HT-29 (cell line): ENCODE measurements around the gene SMLR1. TPM values are rescaled to one million over a fixed set of nuclear protein-coding genes. Genes with fewer than 3 reads are reported as not detected.

ENCODE experiments used
- DNase-seq: peaks from one replicate; pipeline ENCODE4 v3.0.0-alpha.2; 2015; ENCODE audit warnings: low spot score
- total RNA-seq: library from RNA; depleted of rRNA; stranded (reverse); fragments of >200 nt; shearing (Covaris generic); gene quantifications from 2 replicates; pipeline ENCODE4 v1.2.3, GENCODE V29; 2014

SMLR1 gene
- total RNA-seq, 1 experiment from 2014 or later: not detected

DNA sequence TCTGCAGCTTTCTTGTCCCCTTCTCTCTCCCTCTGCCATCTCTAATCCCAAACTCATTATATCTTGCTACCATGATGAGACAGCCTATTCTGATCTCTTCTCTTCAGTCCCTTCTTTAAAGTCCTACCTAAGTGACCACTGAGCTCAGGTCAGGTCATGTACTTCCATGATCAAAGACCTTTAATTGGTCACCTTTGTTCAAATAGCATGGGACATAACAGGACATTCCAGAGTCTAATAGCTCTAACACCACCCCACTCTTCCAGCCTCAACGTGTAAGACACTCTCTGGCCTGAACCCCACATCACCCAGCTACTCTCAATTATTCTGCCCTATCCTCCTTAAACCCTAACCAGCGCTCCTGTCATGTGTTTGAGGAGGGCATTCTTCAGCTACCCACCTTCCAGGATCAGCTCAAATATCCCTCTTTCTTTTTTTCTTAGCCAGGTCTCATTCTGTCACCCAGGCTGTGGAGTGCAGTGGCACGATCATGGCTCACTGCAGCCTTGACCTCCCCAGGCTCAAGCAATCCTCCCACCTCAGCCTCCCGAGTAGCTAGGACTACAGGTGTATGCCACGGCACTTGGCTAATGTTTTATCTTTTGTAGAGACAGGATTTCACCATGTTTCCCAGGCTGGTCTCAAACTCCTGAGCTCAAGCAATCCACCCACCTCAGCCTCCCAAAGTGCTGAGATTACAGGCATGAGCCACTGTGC, 2.1 kb upstream of the SMLR1 start:
- DNase-seq: no peak

DNA sequence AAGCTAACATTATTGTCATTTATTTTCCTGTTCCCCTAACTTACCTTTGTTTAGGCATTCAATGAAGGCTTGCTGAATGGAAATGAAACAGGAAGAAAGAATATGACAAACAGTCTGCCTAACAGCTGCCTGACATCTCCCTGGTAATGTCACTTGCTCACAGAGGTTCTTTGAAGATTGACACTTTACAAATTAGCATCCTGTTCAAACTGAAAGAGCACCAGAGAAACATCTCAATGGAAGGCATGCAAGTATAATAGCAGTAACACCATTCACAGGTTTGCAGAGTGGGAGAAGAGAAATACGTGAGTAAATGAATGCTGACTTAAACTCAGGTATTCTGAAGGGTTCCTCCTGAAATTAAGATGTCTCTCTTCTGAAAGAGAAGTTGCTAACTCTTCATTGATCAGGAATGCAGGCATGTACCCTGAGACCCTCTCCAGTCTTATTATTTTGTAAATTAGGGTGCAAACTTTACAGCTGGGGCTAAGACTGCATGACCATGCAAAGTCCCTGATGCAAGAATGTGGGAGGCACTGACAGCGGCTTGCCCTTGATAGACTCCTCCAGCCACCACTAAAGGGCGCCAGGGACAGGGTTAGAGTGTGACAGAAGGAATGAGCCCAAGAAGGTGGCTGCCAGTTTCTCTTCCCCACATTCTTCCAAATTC, 1.3 kb upstream of the SMLR1 start:
- no peak for DNase-seq

DNA sequence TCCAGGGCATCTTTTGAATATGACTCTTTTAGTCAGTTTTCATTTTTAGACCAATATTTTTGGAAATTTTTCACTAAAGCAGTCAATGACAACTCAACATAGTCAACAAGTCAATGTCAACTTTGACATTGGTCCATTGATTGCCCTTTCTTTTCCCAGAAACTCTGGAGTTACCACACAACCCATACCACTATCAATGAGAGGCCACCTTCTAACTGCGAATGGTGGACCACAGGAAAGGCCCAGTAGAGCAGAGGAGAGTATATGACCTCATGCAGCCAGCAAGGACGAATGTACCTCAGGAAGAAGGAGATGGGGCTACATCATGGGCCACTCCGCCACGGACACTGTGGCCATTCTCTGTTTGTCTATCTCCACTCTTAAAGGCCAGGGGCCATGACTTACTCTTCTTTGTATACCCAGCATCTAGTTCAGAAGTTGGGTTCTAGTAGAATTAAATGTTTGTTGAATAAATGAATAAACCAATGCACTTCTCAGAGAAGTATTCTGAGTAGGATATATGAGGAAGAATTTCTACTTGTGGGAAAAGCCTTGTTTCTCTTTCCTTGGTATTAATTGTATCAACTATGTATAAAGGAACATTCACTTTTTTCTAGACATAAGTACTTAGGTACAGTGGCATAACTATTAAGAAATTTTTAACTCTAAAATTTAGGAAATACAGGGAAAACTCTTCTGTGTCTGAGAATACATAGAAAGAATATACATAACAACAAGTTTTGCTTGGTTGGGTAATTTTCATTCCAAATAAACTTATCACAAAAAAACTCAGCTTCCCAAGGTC, 562 bp upstream of the SMLR1 start:
- DNase-seq: no peak

DNA sequence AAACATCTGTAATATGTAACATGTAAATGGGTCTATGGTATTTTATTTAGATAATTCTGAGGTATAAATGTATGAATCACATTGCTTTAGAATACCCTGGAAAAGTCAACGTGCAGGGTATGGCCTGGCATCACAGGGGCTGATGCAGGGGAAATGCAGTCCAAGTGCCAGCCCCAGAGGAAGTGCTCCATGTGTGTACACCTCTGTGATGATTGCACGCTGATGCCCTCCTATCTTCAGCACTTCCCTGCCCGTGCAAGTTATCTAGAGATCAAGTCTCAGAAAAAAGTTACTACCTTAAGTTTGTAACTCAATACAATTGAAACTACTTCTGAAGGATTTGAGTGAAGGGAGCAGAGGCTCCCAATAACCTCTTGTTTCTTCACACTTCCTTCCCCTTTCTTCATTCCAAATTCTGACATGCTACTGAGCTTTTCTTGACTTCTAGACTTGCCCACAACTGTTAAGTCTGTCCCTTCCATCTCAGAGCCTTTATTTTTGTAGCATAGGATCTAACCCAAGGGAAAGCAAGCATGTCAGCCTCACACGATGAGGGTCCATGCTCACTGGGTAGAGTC, 2.2 kb downstream of the SMLR1 start:
- DNase-seq: no peak

DNA sequence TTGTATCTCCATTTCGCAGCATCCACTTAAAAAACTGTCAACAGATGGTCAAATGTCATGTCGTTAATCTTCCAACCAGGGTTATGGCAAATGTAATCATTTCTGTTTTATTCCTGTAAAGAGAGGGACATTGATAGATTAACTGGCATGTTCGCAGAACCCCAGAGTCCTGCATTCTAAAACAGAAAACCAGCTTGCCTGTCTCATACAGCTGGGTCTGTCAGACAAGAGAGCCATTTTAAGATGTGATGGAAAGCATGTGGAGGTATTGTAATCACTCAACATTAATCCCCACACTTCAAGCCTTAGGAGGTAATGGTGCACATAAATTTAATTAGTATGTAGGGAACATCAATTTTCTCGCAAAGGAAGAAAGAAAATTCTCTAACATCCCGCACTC, 4.4 kb downstream of the SMLR1 start:
- DNase-seq: no peak

DNA sequence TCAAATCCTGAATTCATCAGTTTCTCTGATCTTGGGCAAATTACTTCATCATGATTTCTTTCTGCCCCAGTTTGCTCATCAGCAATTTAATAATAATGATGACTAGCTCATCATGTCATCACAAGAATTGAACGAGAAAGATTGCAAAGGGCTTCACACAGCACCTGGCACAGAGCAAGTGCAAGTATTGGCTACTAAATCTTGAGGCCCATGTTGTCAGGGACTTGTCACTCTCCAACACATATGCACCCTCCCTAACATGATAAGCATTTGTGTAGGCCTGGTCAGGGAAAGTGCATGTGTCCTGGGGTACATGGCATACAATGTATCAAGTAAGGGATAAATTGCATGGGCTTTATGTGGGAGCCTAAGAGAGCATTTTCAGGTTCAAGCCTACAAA, 6.4 kb downstream of the SMLR1 start:
- no peak for DNase-seq

DNA sequence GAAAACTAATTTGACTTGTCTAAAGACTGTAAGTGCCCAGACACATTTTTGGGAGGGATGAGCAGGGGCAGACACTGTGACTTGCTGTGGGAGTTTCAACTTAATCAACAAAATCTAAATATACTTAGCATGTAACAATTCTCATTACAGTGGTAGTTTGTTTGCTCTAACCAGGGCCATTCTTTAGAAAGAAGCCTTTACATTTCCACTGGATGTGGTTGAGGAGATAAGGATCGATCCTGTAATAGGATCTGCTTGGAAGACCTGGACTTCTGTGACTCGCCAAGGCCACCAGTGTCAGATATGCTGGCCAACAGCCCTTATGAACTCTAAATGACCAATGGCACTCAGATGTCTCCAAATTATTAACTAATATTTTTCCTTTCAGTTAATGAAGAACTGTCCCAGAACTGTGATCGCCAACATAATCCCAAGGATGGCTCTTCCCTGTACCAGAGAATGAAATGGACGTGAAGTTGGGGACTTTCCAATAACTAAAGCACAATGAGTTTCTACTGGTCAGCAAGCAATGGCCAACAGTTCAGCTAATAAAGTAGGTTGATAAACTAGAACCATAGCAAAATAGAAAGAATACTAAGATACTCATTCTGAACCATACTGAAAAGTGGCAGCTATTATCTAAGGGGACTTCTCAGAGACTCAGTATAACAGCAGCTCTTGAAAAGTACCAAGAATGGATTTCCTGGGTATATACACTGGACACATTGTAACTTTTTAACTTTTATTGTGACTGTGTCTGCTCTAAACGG, 7.5 kb downstream of the SMLR1 start:
- DNase-seq: no peak

DNA sequence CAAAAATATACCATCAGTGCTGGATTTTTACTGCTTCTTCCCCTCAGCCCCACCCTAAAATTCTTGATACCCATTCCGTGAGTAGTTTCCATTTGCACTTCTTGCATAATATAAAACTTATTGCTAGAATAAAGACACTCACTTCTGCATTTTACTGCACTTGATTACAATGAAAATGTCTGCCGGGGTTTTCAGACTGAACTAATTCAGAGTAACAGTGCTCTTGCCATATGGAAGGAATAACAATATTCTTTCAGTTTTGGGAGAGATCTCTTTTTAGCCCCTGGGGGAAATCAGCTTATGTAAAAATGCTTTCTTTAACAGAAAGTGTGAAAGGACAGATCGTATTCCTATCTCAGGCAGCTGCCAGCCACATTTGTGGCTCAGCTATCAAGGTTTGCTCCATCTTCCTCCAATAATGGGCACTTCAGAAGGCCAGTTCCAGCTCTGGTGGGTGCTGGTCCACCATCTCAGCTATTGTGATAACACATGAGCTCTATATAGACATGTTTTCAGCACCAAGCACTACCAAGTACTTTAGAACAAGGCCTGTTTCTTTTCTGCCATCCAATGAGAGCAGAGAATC, 8.9 kb downstream of the SMLR1 start:
- no peak for DNase-seq

DNA sequence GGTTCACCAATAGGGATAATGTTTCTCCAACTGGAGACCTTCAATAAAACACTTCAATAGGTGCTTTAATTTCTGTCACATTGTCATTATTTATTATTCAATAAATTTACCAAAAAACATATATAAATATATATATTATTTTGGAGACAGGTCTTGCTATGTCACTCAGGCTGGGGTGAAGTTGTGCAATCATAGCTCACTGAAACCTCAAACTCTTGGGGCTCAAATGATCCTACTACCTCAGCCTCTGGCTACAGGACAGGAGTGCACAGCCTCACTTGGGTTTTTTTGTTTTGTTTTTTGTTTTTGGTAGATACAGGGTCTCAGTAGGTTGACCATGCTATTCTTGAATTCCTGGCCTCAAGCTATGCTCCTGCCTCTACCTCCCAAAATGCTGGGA, 9.9 kb downstream of the SMLR1 start:
- no peak for DNase-seq

DNA sequence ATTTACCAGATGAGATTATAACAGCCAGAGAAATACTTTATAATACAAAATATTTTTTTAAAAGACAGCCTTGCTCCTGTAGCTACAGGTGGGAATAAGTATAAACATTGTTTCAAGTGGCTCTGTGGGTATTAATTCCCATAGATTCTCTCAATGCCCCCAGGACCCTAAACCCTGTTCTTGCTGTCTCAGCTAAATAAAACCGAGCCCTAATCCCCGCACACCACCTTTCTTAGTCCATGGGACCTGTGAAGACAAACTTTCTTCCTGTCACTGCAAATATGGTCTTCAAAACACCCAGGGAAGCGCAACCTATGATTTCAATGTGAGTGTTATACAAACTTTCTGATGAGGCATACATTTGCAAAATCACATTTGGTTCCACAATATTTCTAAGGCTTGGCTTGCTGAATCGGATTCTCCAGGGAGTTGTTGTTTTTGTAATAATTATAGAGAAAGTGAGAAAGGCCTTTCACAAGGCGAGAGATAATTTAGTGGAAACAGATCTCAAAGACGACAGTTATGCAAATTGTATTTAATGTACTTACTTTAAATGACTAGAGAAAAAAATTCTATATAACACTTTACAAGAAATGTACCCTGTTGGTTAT, 11.1 kb downstream of the SMLR1 start:
- no peak for DNase-seq

DNA sequence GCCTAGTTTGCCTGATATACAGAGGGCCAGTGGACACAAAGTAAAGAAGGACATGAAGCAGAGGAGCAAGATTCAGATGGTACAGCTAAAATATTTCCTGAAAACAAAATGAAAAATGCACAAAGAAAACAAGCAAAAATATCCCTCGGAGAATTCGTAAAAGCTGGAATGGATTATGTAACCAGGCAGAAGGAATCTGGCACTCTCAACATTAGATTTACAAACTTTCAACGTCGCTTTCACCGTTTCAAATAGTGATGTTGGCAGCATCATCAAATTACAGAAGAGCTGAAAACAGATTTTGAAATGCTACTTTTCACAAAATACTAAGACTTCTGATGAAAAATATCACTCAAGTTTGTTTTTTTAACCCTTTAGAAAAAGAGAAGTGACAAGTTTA, 11.7 kb downstream of the SMLR1 start:
- DNase-seq: no peak

DNA sequence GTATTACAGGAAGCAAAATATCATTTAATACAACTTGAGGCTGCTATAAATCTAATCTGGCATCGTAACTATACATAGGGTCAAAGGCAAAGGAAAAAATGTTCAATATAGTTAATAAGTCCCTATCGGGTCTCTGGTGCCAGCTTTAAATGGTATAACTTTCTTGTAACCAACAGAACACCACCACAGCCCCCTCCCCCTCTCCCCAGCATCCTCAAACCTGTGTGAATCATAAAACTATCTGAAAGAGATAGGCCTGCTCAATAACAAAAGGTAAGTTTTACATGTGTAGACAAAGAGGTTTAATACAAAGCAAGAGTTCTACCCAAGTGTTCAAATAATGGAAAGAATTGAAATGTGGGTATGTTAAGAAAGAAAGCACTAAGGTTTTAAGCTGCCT, 12.2 kb downstream of the SMLR1 start:
- DNase-seq: no peak

DNA sequence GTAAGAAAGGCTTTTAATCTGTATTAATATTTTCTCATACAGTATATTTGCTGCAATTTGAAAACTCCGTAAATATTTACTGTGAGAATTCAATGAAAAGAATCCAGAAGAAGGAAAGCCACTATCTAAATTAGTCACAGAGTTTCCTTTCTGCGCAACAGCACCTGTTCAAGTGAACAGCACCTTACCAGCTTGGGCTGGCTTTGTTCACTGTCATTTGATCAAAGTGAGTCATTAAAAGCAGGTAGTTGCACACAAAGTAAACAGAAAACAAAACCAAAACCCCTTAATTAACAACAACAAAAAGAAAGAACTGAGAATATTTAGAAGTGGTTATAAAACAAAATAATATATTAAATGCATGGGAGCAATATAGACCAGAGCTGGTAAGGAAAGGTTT, 12.8 kb downstream of the SMLR1 start:
- DNase-seq: no peak

DNA sequence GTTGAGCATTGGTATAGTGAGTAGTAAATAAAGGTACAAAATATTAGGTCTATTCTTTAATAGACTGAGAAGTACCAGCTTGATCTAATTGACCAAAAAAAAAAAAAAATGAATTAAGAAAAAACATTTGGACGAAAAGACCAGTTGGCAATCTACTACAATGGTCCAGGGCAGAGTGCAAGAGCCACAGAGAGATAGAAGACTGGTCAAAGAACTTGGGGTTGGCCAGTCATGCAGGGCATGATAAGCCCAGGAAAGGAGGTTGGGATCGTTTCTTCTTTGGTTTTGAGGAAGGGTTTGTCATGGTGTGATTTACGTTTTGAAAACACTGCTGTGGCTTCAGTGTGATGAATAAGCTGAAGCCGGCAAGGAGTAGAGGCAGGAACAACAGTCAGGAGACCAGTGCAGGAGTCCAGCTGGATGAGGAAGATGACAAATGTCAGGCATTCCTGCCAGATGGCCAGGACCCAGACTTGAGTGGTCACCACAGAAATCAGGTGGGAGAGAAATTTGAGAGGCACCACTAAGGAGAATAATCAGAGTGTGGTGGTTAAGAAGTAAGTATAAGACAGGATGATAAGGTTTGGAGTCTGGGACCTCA, 14.0 kb downstream of the SMLR1 start:
- DNase-seq: no peak

DNA sequence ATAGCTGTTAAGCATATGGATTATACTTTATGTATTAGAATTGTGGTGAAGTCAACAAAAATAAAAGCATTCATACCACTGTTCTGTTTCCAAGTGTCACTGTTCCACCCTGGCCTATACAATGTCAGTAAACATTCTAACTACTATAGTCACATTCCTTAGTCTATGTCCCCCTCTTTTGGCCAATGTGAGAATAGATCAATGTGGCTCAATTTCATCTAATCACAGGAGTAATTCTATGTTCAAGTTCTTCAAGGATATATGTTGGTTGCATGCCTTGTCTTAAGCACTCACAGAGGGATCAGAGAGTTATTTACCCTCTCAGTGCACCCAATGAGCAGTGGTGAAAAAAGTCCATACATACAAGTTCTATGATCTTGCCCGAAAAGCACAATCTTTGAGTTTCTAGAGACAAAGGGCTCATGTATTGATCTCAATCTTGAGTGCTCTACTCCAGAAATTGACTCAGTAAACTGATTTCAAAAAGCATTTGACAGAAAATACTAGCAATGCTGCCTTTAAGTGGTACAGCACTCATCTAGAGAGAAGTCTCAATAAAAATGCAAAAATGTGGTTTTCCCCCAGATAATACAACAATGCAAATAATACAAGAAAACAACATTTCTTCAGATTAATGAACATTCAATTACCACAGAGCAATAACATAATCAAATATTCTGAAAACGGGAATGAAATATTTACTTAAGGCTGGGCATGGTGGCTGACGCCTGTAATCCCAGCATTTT, 16.5 kb downstream of the SMLR1 start:
- peak; percentile 79 for DNase-seq

DNA sequence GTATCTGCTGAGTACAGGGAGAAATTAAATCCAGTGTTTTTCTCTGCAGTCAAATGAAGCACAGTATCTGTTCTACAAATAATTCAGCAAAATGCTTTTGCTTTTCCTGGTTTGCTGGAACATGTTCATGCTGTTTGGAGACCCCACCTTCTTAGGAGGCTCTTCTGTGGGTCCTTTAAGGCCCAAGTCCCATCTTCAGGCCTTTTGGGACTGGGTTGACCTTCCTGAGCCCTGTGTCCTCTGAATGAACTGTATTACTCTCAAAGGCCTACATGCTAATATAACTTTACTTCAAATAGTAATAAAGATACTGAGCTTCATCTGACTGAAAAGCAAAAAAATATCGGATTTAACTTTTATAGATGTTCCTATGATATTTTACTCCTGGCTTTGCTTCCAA, 19.3 kb downstream of the SMLR1 start:
- DNase-seq: no peak

DNA sequence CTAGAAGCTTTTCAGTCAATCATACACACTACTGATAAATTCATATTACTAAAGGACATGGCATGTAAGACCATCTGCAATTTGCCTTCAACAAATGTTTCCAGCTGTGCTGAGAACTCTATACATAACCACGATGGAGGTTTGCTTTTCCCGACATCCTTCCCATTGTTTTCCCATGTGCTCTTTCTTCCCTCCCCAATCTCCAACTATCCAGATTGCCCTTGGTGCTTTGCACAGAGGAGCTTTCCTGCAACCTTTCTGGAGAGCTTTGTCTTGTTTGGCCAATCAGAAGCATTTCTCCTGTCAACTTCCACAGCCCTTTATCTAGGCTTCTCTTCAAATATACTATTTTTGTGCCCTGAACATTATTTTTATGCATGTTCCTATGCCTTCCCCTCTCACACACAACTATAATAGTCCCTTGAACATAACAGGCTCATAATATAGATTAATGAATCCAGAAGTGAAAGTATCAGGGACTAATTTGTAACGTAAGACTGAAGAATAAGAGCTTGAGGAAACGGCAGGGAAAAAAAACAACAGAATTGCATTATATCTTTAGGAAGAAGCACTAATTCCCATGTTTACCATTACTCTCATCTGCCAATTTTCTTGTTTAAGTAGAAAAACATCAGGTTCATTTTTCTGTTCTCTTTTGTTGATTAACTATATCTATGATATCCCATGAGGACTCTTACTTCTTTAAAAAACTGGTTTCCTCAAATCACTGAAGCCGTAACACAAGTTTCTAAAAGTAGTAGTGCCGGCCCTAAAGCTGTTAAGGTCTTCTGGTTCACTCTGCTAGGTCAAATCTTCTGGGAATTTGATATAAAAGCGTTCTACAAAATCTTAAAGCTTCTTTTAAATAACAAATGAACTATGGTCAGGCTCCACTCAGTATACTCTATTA, 20.1 kb downstream of the SMLR1 start:
- DNase-seq: no peak

DNA sequence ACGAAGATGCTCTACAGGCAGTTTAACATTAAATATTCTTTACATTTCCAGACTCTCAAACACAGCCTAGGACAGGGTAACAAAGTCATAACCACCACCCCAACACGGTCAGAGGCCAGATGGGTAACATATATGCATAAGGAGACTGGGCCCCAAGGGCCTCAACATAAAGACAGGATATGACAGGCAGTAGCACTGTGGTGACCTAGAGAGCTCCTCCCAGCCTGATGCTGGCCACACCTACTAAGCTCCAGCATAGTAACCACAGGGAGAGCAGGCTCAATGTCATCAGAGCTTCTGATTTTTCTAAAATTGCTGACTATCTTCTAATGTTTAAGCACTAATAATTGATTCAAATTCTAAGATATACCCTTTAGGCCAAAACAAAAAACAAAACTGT, 21.7 kb downstream of the SMLR1 start:
- DNase-seq: no peak

DNA sequence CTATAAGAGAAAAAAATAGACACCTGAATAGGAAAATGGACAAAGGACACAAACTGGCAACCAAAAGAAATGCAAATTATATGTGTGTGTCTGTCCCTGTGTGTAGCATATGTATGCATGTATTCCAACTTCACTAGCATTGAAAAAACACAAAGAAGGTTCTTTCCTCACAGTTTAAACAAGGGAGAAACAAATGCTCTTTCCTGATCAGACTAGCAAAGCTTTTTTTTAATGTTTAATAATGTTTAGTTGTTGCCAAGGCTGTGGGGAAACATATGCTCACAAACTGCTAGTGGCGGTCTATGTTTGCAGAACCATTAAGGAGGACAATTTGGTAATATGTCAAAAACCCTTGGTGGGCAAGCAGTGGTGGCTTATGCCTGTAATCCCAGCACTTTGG, 22.4 kb downstream of the SMLR1 start:
- DNase-seq: no peak
